Occipital lobe (tissue), 2 donors: ENCODE data around the gene ETFA. TPM values are rescaled to one million over a fixed set of nuclear protein-coding genes. Genes with fewer than 3 reads are reported as not detected.
A peak's percentile ranks its signal among the peaks of the same experiment; 100 is the strongest.

Source experiments
- DNase-seq: peaks from one replicate; lab custom pipeline; 2025; lab: John Stamatoyannopoulos, UW
- total RNA-seq: library from RNA; depleted of rRNA; stranded (reverse); fragments of >200 nt; gene quantifications from one replicate; pipeline ENCODE4 v1.2.3, GENCODE V29; 2014

The ETFA gene
- total RNA-seq, 1 donor from 2014 or later: 66.3 TPM

DNA sequence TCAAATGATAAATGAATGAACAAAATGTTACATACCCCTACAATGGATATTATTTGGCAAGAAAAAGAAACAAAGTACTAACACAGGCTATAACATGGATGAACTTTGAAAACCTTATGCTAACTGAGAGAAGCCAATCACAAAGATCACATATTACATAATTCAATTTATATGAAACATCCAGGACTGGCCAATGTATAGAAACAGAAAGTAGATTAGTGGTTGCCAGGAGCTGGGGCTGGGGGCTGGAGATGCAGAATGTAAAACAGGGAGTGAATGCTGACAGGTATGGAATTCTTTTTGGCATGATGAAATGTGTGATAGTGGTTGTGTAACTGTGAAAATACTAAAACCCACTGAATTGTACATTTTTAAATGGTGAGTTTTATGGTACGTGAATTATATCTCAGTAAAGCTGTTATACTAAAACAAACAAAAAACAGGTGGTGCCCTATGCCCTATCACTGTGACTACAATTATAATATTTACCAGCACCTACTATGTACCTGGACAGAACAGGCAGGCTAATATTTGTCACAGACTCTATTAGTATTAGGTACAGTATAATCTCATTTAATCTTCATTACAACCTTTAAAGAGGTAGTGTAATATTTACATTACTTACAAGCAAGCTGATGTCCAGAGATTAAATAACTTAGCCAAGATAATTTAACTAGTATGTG is 90.0 kb downstream of the ETFA start:
- DNase-seq: no peak

DNA sequence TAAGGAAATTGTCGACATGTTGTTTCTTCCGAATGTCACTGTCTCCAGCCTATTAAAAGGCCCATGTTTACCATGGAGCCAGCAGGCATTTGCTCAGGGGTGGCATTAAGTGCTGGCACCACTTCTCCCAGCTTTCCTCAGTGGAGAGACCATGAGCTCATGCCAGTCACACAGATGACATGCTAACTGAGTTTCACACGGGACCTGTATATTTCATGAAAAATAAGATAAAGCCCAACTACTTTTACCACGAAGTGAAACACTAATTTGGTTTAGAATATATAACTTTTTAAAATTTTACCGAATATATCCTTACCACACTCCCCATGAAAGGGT is 93.4 kb downstream of the ETFA start:
- no peak for DNase-seq

DNA sequence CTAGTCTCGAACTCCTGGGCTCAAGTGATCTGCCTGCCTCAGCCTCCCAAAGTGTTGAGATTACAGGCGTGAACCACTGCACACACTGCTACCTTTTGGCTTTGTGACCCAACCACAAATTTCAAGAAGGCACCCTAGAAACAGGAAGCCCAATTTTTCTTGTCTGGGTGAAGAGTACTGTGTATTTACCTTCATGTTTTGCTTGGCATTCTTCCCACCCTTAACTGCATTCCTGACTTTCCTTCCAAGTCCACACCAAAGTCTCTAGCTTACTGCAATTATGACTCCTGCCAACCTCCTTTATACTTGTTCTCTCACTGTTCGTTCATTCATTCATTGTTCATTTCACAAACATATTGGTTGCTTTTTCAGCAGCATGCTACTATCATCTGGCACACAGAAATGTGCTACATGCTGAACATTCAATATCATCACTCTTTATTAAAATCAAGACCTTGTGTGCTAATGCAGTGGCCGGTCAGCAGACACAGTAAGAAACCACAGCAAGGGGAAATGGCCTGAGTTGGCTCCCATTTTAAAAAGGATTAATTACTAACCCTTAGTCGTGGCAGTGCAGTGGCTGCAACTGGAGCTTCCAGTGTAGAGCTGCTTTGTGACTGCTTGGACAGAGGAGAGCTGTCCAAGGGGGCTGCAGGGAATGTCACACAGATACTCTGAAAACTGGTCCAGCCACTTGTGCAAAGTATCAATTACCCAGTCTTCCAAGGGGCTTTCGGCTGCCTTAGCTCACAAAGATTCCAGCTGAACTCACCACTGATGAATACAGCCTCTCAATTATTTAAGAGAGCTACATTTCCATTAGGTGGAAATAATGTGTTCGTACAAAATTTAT is 94.0 kb downstream of the ETFA start:
- no peak for DNase-seq

DNA sequence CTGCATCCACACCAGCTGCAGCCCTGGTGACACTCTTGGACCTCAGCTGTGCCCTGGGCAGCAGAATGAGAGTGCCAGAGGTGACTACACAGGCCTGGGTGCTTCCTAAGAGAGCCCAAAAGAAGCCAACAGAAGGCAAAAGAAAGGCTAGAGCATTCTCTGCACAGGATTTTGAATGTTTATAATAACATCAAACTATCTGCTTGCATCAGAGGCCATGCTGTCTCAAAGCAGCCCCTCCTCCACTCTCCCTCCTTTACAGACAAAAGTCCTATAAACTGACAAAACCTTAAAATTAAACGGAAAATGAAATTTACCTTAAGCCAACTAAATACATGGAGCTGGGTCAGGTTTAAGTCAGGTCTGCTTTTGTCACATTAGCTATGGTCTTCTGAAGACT is 95.6 kb downstream of the ETFA start:
- no peak for DNase-seq

DNA sequence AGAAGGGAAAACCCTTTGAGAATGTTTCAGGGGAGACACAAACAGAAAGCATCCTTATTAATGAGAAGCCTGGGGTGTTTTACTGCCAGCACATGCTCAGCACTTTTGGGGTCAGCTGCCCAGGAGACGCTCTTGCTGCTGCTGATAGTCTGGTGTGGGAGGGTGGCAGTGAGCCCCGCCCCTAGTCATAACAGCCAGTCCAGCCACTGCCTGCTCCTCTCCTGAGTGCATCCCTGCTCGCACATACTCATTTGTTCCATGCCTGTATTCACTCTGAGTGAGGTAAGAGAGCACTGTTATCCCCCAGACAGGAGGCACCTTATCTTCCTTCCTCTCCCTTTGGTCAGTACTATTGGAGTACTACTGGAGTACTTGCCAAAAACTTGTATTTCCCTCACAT is 101.3 kb downstream of the ETFA start:
- no peak for DNase-seq

DNA sequence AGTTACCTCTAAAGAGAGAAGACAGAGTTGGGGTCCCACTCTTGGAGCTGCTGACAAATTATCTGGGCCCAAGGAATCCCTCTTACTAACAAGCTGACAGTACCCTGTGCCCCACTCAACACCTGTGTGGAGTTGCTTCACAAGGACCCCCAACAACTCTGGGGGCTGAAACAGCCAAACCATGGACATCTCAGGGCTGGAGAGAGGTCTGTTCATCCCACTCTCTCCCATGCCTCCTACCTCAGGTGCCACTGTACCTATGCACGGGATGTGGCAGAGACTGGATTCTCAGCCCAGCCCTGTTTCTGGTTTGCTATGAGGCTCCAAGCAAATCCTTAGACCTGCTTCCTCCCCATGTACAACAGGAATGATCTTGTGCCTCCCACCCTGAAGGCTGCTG is 101.7 kb downstream of the ETFA start:
- DNase-seq: no peak

DNA sequence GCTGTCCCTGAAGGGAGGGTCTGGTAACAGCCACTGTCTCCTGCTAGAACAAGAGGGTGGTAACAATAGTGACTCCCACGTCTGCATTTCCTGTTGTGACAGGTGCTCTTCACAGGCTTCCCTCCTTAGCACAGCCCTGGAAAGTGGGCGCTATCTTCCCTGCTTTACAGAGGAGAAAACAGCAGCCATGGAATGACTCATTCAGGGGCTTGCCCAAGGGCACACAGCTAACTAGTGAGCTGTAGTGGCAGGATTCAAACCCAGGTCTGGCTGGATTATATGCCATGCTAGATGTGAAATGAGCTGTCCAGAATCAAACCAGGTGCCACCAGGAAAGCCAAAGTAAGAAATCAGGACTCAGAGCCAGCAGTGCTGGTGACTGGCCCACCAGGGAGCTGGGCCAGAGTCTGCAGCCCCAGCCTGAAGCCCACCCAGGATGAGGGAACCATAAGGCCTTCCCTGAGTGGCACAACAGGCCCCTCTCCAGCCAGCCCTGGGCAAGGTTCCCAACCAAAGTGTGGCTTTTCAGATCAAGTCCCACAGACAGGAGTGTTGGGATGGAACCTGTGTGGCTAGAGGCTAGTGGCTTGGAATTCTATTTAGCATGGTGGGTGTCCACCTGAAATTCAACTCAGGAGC is 102.4 kb downstream of the ETFA start:
- no peak for DNase-seq

DNA sequence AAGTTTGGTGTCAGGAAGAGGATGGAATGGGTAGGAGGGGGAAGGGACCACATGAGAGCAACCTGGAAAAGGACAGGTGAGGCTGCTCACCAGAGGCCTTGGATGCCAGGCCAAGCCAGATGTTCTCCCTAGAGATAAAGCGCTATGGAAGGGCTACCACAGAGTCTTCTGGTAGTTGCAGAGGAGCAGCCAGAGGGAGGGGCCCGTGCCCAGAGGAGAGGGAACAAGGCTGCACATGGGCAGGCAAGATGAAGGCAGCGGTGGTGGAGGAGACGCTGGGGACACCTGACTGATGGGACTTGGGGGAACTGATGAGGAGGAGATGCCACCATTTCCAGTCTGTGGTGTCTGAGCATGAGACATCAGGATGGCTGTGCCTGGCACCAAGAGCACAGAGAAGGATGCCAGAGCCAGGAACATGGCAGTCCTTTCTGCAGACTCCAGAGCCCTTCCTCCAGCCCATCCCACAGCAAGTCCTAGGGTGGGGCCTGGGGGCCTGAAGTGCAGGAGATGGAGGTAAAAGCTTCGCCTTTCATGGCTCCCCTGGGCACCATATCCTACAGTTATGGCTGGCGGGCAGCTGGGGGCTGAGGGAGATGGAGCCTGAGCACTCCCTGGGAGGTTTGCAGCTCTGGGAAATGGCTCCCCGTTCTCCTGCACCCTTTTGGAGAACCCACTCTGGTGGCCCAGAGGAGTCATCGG is 103.0 kb downstream of the ETFA start:
- DNase-seq: no peak

DNA sequence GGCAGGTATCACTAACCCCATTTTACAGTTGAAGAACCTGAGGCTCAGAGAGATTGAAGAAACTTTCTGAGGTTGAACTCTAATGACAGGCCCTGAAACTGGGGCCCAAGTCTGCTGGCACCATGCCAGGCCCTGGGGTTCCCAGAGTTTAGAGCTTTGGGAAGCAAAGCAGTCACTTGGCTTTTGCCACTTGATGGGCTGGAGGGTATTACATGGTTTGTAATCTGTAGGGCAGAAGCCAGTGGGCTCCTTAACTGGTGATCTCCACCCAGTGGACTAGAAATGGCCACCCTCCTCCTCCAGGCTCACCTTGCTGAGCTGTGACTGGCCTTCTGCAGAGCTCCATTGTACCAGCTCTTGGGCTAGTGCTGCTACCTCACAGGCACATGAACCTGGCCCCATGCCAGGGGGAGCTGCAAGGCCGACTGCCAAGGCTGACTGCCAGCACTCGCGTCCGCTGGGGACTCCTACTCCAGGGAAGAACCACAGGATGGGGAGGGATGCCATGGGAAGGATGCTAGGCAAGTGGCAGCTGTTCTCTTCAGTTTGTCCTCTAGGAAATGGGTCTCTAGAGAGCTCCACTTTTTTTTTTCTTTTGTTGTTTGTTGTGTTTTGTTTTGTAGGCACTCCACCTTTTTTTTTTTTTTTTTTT is 104.8 kb downstream of the ETFA start:
- DNase-seq: peak; percentile 82

DNA sequence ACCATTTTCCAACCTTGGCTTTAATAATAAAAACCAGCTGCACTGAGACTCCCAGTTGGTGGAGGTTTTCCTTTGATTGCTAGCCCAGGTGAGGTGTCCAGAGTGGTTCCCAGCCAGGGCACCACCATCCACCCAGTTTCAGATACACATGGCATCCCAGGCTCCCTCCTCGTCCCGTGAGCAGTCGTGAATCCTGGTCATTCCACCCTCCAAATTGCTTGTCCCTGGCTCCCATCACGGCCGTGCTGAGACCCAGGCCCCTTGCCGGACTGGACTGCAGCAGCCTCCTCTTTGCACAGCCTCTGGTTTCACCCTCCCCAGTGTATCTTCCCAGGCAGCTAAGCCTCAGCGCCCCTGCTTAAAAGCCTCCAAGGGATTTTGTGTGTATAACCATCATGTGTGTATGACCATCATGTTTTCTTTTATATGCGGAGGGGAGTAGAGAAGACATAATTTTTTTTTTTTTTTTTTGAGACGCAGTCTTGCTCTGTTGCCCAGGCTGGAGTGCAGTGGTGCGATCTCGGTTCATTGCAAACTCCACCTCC is 106.3 kb downstream of the ETFA start:
- no peak for DNase-seq

DNA sequence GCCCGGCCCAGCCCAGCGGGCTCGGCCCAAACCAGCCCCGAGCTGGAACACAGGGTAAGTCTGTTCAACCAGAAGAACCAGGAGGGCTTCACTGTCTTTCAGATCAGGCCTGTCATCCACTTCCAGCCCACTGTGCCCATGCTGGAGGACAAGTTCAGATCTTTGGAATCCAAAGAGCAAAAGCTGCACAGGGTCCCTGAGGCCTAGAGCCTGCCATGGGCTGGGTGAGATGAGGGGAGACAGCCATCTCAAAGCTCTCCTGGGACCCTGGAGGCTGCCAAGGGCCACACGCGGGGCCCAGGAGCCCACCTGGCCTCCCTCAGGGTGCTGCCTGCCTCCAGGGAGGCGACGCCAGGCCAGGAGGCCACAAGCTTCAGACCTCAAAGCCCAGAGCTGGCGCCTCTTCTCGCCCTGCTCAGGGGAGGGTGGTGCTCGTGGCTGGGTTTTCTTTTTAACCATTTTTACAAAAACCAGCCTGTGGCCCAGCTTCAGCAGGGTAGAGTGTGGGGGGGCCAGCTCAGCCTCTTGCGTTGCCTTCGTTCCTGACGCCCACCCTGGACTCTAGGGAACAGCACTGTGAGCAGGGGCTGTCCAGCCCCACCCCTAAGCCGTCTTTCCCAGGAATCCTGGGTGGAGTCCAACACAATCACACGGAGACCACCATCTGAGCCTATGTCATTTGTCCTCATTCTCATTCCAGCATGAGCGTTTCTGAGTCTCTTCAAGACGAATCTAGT is 107.0 kb downstream of the ETFA start:
- DNase-seq: no peak

DNA sequence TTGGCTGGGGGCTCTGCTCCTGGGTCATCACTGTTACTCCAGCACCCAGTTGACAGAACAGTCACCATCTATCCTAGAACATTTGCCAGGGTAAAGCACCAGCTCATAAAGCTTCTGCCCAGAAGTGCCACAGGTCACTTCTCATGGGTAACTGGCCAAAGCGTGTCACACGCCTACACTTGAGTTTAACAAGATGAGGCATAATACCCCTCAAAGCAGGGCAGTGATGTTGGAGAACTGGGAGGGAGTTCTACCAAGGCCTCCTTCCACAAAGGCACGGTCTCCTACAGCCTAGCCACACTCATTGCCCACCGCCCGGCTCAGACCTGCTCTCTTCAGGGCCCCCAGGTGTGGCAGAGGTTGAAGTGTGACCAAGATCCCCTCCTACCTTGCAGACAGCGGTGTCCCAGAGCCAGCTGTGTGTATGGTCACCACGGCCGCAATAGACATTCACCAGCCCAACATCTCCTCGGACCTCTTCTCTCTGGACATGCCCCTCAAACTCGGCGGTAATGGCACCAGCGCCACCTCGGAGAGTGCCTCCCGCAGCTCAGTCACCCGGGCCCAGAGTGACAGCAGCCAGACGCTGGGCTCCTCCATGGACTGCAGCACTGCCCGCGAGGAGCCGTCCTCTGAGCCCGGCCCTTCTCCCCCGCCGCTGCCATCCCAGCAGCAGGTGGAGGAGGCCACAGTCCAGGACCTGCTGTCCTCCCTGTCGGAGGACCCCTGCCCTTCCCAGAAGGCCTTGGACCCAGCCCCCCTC is 107.7 kb downstream of the ETFA start:
- no peak for DNase-seq

DNA sequence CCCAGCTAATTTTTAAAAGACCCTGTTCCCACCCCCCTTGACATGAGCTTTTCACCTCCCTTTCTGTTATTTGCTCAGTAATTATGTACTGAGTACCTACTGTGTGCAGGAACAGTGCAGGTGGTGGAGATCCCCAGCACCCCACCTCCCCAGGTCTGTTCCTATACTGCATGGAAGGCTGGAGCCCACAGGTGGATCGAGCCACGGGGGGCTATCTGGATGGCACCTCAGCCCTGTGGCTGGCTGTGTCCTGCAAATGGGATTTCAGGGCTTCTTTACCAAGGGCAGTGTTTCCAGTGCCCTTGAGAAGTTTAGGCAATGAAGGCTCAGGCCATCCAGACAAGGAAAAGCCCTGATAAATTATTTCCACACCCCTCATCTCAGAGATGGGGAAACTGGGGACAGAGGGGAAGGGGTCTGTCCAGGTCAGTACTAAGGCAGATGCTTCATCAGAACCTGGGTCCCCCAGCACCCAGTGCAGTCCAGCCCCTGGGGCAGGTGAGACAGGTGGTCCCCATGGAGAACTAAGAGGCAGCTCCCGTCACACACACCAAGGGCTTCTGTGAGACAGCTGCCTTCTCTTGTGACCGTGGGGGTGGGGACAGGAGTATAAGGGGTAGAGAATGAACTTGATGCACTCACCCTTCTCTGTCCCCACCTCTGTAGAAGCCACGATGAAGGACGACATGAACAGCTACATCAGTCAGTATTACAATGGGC is 109.6 kb downstream of the ETFA start:
- no peak for DNase-seq

DNA sequence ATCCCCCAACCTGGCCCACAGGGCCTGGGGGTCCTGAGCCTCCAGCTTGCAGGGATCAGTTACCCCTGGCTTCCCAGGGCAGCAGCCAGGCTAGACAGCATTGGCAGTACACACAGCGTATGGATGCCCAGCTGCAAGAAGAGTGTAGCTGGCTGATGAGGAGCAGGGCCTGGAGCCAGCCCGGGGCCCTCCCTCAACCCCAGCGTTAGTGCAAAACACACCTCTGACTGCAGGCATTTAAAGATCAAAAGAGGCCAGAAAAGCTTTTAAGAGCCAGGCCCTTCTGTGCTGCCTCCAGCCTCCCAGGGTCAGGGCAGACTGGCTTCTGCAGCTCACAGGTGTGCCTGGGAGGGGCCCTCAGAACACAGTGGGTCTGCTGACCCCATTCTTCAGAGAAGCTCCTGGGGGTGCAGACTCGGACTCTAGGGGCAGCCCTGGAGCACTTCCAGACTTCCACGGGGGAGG is 110.6 kb downstream of the ETFA start:
- no peak for DNase-seq

DNA sequence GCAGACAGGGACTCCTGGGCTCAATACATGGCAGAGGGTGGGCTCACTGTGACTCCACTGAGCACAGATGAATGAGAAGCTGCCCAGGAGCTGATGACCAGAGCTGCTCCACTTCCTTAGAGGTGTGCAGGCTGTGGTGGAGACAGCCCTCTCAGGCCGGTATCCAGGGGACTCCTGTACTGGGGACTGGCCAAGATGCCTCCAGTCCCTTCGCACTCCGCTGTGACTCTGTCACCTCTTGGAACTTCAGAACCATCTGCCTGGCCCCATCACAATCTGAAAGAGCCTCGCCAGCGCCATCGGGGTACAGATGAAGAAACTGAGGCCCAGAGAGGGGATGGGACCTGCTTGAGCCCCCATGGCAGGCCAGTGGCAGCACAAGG is 111.2 kb downstream of the ETFA start:
- DNase-seq: no peak

DNA sequence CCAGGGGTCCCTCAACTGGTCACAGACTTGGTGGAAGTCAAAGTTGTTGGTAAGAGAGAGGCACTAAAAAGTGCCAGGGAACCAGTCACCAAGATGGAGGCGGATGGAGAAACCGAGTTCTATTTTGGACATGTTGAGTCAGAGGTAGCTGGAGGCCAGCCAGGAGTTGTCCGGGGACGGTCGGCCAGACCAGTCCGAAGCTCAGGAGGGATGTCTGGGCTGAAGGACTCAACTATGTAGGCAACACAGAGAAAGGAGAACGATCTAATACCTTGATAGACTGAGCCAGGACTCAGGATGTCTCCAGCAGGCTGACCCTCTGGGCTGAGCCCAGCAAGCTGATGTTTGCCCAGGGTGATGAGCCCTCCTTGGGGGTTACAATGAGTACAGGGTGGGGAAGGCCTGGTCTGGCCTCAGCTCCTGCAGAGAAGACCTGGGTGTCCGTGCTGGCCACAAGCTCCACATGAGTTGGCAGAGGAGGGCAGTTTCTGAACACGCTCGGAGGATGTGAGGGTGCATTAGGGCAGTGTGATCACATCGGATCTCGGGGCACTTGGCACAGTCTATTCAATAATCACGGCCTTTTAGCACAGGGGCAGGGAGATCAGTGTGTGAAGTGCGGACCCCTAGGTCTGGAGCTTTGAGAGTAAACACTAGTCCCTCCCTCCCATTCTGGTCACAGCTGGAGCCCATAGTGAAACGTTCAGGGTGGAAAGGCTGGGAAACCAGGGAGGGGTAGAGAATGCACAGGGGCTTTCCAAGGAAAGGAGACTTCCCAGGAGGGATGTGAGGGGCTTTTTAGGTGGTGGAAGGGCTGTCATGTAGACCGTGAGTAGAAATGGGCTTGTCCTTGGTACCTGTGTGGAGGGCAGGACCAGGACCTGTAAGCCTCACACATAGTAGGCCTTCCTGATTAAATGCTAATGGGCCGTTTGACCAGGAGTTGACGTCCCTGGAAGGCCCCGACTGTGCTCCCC is 111.9 kb downstream of the ETFA start:
- no peak for DNase-seq

DNA sequence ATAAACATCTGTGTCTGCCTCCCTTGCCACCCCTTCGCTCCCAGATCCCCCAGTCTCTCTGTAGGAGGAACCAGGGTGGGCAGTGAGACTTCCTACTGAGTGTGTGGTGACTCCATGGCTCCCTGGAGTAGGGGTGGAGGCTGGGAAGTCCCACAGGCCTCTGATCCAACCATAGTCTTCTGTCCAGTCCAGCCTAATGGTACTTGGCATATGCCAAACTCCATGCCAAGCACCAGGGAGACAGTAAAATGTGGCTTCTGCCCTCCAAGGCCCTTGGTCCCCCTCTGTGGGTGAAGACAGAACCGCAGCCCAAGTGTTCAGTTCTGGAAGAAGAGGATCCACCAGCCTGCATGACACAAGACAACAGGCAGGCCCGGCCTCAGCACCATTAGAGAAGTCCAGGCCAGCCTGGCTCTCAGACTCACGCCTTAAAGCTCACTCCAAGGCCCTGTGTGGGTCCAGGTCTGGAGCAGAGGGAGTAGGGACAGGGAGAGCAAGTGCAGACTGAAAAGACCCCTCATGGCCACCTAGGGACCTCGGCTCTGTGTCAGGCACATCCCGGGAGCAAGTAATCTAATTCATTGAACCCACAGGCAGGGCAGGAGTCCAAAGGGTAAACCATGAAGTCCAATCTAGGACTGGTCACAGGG is 112.7 kb downstream of the ETFA start:
- DNase-seq: no peak
